Measurements from ENCODE around the gene SLC35F2. TPM values are rescaled to one million over a fixed set of nuclear protein-coding genes. Genes with fewer than 3 reads are reported as not detected.
"Not testable (repeated sequence)": the region's sequence is repeated elsewhere in the genome, so short reads cannot be mapped to it uniquely, and the experiment has no call there.

SLC35F2 gene
- total RNA-seq, 1 donor from 2014 or later = 8.8 TPM

- ATAC-seq = no peak
- H3K4me1 ChIP-seq = peaks cover 4% of the 10 kb centered on the region
- no peaks in the 10 kb centered on the region for H3K27me3 ChIP-seq
- intact Hi-C loops (cut with DNase I) = no loop called here
- H3K4me3 ChIP-seq = no peak overlapping the region
- no peak overlapping the region for H3K27ac ChIP-seq
- H3K9me3 ChIP-seq = no peaks in the 10 kb centered on the region
- H3K36me3 ChIP-seq = no peaks in the 10 kb centered on the region
- TF ChIP-seq CTCF (IDR thresholded peaks at IDR 0.05) = no peak
- no peak for DNase-seq
These were observed 6.0 kb upstream of the SLC35F2 start for GRCh38 chr11:107864591-107864990.

DNA sequence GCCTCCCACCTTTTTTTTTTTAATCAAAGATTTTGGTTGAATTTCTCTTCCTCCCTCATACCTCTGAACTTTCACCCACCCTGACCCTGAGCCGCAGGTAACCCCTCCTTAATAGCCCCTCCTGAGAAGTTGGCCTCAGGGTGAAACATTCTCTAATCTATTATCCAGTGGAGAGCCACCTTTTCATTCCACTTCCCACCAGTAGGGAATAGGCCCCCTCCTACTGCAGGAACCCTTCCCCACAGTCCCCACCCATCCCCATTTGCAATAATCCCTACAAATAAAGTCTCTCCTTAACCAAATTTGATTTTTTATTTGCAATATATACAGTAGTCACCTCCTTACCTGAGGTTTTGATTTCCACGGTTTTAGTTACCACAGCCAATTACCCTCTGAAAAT, 2.1 kb upstream of the SLC35F2 start:
- no peak for TF ChIP-seq CTCF (IDR thresholded peaks at IDR 0.05)
- no peaks in the 10 kb centered on the region for H3K36me3 ChIP-seq
- intact Hi-C loops (cut with DNase I) = no loop called here
- no peak for DNase-seq
- H3K4me1 ChIP-seq = peaks cover 4% of the 10 kb centered on the region
- H3K27me3 ChIP-seq = no peaks in the 10 kb centered on the region
- no peak overlapping the region for H3K27ac ChIP-seq
- no peak for ATAC-seq
- no peak overlapping the region for H3K4me3 ChIP-seq
- H3K9me3 ChIP-seq = no peaks in the 10 kb centered on the region

DNA sequence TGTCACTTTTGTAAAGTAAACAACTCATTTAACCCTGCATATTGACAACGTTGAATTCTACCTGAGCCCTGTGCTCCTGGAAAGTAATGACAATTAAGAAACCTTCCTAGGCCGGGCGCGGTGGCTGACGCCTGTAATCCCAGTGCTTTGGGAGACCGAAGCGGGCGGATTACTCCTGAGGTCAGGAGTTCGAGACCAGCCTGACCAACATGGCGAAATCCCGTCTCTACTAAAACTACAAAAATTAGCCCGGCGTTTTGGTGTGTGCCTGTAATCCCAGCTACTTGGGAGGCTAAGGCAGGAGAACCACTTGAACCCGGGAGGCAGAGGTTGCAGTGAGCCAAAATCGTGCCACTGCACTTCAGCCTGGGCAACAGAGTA, 1.6 kb upstream of the SLC35F2 start:
- ATAC-seq; intact Hi-C loops (cut with DNase I); H3K36me3 ChIP-seq; H3K9me3 ChIP-seq; H3K4me1 ChIP-seq; H3K27ac ChIP-seq; H3K27me3 ChIP-seq; DNase-seq; H3K4me3 ChIP-seq: not testable (repeated sequence)

- Histone ChIP-seq H3K9me3 (no peaks in the 10 kb centered on the region), H3K27me3 (no peaks in the 10 kb centered on the region), H3K4me1 (peaks cover 4% of the 10 kb centered on the region), H3K36me3 (no peaks in the 10 kb centered on the region), H3K27ac (peak overlapping the region; percentile 71), H3K4me3 (peak overlapping the region; percentile 85)
- intact Hi-C loops (cut with DNase I) = no loop called here
- peak; percentile 18 for ATAC-seq
- no peak for TF ChIP-seq CTCF (IDR thresholded peaks at IDR 0.05)
- DNase-seq = no peak
These were observed 1.1 kb upstream of the SLC35F2 start for GRCh38 chr11:107859459-107860239.

GRCh38 chr11:107857550-107858216, 904 bp downstream of the SLC35F2 start:
- ATAC-seq (no peak), DNase-seq (peak; percentile 69)
- no peaks in the 10 kb centered on the region for H3K36me3 ChIP-seq
- H3K27ac ChIP-seq = peak overlapping the region; percentile 71
- H3K9me3 ChIP-seq = no peaks in the 10 kb centered on the region
- TF ChIP-seq CTCF (IDR thresholded peaks at IDR 0.05) = no peak
- no peaks in the 10 kb centered on the region for H3K27me3 ChIP-seq
- H3K4me1 ChIP-seq = peaks cover 4% of the 10 kb centered on the region
- intact Hi-C loops (cut with DNase I) = no loop called here
- peak overlapping the region; percentile 85 for H3K4me3 ChIP-seq

GRCh38 chr11:107856981-107857517, 1.5 kb downstream of the SLC35F2 start:
- intact Hi-C loops (cut with DNase I) = no loop called here
- DNase-seq (no peak), ATAC-seq (no peak)
- Histone ChIP-seq H3K27me3 (no peaks in the 10 kb centered on the region), H3K9me3 (no peaks in the 10 kb centered on the region), H3K36me3 (no peaks in the 10 kb centered on the region), H3K4me1 (peaks cover 4% of the 10 kb centered on the region), H3K4me3 (no peak overlapping the region), H3K27ac (no peak overlapping the region)
- no peak for TF ChIP-seq CTCF (IDR thresholded peaks at IDR 0.05)

All from upper lobe of right lung (tissue), 1 donor.